GM18499 (cell line): Measurements from ENCODE around the gene PRSS56.

Experiments used
- ATAC-seq: cut with Tn5 transposase; IDR thresholded peaks from one replicate; pipeline ENCODE4 v1.9.1; 2021; ENCODE audit warnings: moderate number of reproducible peaks; ENCODE audit not compliant: insufficient read depth, unreplicated experiment

Gene PRSS56

GRCh38 chr2:232498452-232498851 is 21.7 kb upstream of the PRSS56 start:
- ATAC-seq, result no peak

- no peak for ATAC-seq
These were observed 18.8 kb upstream of the PRSS56 start for GRCh38 chr2:232501331-232501771.

GRCh38 chr2:232501794-232502390 is 18.3 kb upstream of the PRSS56 start:
- ATAC-seq, result no peak

- ATAC-seq, result no peak
These were observed 17.7 kb upstream of the PRSS56 start for GRCh38 chr2:232502511-232502910.

GRCh38 chr2:232502911-232503808 is 17.0 kb upstream of the PRSS56 start:
- no peak for ATAC-seq

- ATAC-seq, result no peak
These were observed 16.3 kb upstream of the PRSS56 start for GRCh38 chr2:232503809-232504323.

GRCh38 chr2:232504438-232504837 is 15.8 kb upstream of the PRSS56 start:
- ATAC-seq, result no peak

- ATAC-seq, result no peak
These were observed 14.3 kb upstream of the PRSS56 start for GRCh38 chr2:232505856-232506255.

GRCh38 chr2:232506709-232507108 is 13.5 kb upstream of the PRSS56 start:
- ATAC-seq, result no peak

GRCh38 chr2:232508251-232508650 is 11.9 kb upstream of the PRSS56 start:
- no peak for ATAC-seq

GRCh38 chr2:232511336-232511890 is 8.8 kb upstream of the PRSS56 start:
- no peak for ATAC-seq

- no peak for ATAC-seq
These were observed 7.6 kb upstream of the PRSS56 start for GRCh38 chr2:232512602-232513001.

GRCh38 chr2:232513353-232513752 is 6.8 kb upstream of the PRSS56 start:
- ATAC-seq, result no peak

- no peak for ATAC-seq
These were observed 4.5 kb upstream of the PRSS56 start for GRCh38 chr2:232515639-232516038.

- ATAC-seq, result no peak
These were observed 3.6 kb upstream of the PRSS56 start for GRCh38 chr2:232516551-232516950.

GRCh38 chr2:232518844-232519243 is 1.3 kb upstream of the PRSS56 start:
- no peak for ATAC-seq

GRCh38 chr2:232520489-232520888 is 301 bp downstream of the PRSS56 start:
- ATAC-seq, result no peak

- ATAC-seq, result no peak
These were observed 910 bp downstream of the PRSS56 start for GRCh38 chr2:232521098-232521497.

GRCh38 chr2:232521959-232522622 is 1.9 kb downstream of the PRSS56 start:
- no peak for ATAC-seq

- ATAC-seq, result no peak
These were observed 2.6 kb downstream of the PRSS56 start for GRCh38 chr2:232522623-232523401.
